HFFc6 (cell line): ENCODE data around the gene GPC6. TPM values are rescaled to one million over a fixed set of nuclear protein-coding genes. Genes with fewer than 3 reads are reported as not detected.

Experiments used
- DNase-seq: peaks from one replicate; pipeline ENCODE4 v3.0.0-alpha.2; 2018
- H3K27ac Mint-ChIP-seq: 2 replicates; pipeline ENCODE4 v1.8.0; 2020; ENCODE audit warnings: mild to moderate bottlenecking, mixed read lengths
- H3K27me3 Mint-ChIP-seq: 2 replicates; pipeline ENCODE4 v1.8.0; 2021; ENCODE audit warnings: mild to moderate bottlenecking, moderate library complexity, mixed read lengths; ENCODE audit not compliant: insufficient read depth
- H3K36me3 Mint-ChIP-seq: 2 replicates; pipeline ENCODE4 v1.8.0; 2021; ENCODE audit warnings: low read depth, mixed read lengths
- H3K4me1 Mint-ChIP-seq: 2 replicates; pipeline ENCODE4 v1.8.0; 2020; ENCODE audit warnings: low read depth, mixed read lengths
- H3K4me3 Mint-ChIP-seq: 2 replicates; pipeline ENCODE4 v1.8.0; 2020; ENCODE audit warnings: mild to moderate bottlenecking, moderate library complexity, mixed read lengths
- H3K9me3 Mint-ChIP-seq: 2 replicates; pipeline ENCODE4 v1.8.0; 2020; ENCODE audit warnings: mild to moderate bottlenecking, mixed read lengths
- total RNA-seq, 6 experiments: library from RNA; stranded (reverse); fragmentation: NEBNext Ultra II Directional; extraction: Animal tissue kit (Norgen Biotek cat#: 25700); gene quantifications; 2 replicates in 1 of 6; 3 replicates in 5 of 6; pipeline ENCODE4 v1.2.3, GENCODE V29; 2021
- TF ChIP-seq, protein P1 (sequence below): fragments of 200-600 bp; sonication (generic); IDR thresholded peaks from 2 replicates; pipeline ENCODE4 v1.5.0; 2021; ENCODE audit warnings: antibody characterized with exemption, mild to moderate bottlenecking

The GPC6 gene
- total RNA-seq, 6 experiments from 2014 or later: 3.0 to 5.3 (median 4.4) TPM

DNA sequence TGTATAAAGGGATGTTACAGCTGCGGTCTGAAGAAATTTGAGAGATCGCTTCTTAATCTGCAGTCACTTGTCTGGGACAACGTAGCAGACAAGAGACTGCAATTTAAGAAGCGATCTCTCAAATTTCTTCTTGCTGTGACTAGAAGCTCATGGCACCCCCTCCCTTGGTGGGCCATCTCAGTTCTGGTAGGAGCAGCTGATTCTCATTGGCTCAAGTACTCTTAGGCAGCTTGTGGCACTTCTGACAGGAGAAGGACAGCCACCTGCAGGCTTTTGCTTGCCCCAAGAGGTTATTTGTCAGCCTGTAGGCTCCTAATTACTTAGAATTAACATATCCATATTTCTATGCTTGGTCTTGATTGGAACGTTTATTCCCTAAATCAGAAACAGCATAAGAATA lies 749.9 kb downstream of the GPC6 start:
- no peak overlapping the region for H3K4me3 Mint-ChIP-seq

DNA sequence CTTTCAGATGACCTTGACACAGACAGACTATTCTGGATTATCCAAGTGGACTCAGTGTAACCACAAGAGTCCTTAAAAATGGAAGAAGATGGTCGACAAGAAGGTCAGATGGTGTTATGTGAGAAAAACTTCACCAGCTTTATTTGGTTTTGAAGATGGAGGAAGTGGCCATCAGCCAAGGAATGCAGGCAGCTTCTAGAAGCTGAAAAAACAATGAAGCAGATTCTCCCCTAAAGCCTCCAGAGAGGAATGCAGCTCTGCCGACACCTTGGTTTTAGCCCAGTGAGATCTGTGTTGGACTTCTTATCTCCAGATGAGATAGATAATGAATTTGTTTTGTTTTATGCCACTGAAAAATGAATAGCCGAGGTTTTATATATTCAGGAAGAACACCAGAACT lies 751.4 kb downstream of the GPC6 start:
- Mint-ChIP-seq H3K9me3 (no peaks in the 10 kb centered on the region), H3K4me3 (no peak overlapping the region), H3K27me3 (no peaks in the 10 kb centered on the region)

More for the DNA sequence above, 749.9 kb downstream of the GPC6 start:
- TF ChIP-seq, protein P1, sequence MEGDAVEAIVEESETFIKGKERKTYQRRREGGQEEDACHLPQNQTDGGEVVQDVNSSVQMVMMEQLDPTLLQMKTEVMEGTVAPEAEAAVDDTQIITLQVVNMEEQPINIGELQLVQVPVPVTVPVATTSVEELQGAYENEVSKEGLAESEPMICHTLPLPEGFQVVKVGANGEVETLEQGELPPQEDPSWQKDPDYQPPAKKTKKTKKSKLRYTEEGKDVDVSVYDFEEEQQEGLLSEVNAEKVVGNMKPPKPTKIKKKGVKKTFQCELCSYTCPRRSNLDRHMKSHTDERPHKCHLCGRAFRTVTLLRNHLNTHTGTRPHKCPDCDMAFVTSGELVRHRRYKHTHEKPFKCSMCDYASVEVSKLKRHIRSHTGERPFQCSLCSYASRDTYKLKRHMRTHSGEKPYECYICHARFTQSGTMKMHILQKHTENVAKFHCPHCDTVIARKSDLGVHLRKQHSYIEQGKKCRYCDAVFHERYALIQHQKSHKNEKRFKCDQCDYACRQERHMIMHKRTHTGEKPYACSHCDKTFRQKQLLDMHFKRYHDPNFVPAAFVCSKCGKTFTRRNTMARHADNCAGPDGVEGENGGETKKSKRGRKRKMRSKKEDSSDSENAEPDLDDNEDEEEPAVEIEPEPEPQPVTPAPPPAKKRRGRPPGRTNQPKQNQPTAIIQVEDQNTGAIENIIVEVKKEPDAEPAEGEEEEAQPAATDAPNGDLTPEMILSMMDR: no peak
- no peak for DNase-seq
- no peak overlapping the region for H3K27ac Mint-ChIP-seq
- no peaks in the 10 kb centered on the region; the same call in 1 of the 2 replicates for H3K27me3 Mint-ChIP-seq
- no peaks in the 10 kb centered on the region for H3K9me3 Mint-ChIP-seq
- H3K4me1 Mint-ChIP-seq: peaks cover 5% of the 10 kb centered on the region; the same call in 1 of the 2 replicates
- H3K36me3 Mint-ChIP-seq: no peaks in the 10 kb centered on the region

DNA sequence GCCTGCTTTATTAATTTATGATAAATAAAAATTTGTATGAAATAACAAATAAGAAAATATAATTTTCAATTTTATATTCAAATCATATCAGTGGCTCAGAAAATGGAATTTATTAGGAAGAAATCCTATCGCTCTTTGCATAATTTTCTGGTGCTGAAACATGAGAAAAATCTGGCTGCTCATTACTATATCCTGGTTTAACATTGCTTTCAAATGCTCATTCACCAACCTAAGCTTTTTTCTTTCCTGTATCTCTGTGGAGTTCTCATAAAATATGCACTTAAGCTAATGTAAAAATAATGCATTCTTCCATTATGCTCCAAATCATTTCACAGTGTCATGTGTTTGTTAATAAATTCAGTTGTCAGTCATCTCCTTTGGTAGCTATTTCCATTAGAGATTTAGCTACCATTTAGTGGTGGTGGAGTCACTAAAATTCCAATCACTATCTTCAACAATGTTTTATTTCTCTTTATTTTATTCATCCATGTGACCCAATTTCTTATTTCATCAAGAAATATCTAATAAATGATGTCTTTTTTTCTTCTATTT lies 754.9 kb downstream of the GPC6 start:
- TF ChIP-seq, protein P1: no peak
- Mint-ChIP-seq H3K36me3 (no peaks in the 10 kb centered on the region), H3K4me3 (no peak overlapping the region), H3K27me3 (peaks cover 2% of the 10 kb centered on the region), H3K9me3 (no peaks in the 10 kb centered on the region), H3K4me1 (peaks cover 5% of the 10 kb centered on the region; the same call in 1 of the 2 replicates), H3K27ac (no peak overlapping the region)
- DNase-seq: no peak

More for the DNA sequence above, 751.4 kb downstream of the GPC6 start:
- H3K27ac Mint-ChIP-seq: no peak overlapping the region
- peaks cover 5% of the 10 kb centered on the region; the same call in 1 of the 2 replicates for H3K4me1 Mint-ChIP-seq
- DNase-seq: no peak
- TF ChIP-seq, protein P1: no peak
- H3K36me3 Mint-ChIP-seq: no peaks in the 10 kb centered on the region

DNA sequence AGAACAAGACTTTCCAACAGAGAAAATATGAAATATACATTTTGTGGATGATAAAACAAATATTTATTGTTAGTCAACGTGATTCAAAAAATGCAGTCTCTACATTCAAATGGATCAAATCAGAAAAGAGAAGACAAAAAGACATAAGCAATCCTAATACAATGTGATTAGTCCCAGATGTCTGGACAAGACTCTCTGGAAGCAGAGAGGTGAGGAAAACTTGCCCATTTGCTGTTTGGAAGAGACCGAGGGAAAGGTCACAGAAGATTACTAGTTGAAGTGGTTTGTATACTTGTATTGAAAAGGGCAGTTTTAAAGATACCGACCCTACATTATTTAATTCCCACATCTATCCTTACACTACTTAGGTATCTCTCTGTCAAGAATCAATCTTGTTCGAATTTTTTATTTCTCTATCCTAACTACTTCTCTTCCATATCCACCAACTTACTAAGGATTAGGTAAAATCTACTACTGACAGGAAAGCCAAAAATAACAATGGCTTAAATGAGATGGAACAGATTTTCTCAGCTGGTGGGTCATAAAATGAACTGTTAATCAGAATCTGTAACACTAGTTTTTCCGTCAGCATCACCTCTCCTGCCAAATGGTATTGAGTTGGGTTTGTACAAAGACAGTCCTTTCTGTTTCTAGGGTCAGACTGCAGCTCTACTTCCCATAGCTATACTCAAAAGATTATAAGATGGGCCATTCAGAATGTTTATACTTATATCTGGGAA lies 755.7 kb downstream of the GPC6 start:
- Mint-ChIP-seq H3K4me1 (peaks cover 5% of the 10 kb centered on the region; the same call in 1 of the 2 replicates), H3K4me3 (no peak overlapping the region), H3K36me3 (no peaks in the 10 kb centered on the region), H3K27me3 (peaks cover 2% of the 10 kb centered on the region), H3K27ac (no peak overlapping the region), H3K9me3 (no peaks in the 10 kb centered on the region)
- TF ChIP-seq, protein P1: no peak
- no peak for DNase-seq

DNA sequence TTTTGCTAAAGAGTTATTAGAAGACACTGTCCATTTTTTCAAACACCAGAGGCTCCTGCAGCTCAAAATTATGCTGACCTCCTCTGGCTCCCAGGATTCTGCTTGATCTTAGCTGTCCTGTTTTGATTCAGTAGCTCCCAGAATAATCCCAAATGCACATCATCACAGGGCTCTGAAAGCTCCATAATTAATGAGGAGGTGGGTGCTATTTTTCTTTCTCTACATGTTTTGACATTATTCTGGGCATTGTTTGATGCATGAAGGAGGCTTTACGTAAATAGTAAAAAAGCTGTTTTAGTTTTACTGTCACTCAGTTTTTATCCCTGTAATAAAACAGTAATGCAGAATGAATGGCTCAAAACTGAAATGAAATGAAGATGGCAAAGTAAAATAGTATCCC lies 757.4 kb downstream of the GPC6 start:
- Mint-ChIP-seq H3K9me3 (no peaks in the 10 kb centered on the region), H3K4me1 (no peaks in the 10 kb centered on the region), H3K36me3 (no peaks in the 10 kb centered on the region), H3K4me3 (no peak overlapping the region), H3K27me3 (peaks cover 2% of the 10 kb centered on the region), H3K27ac (no peak overlapping the region)
- no peak for DNase-seq
- TF ChIP-seq, protein P1: no peak
